HL-60 (cell line): ENCODE measurements around the gene NPHP1.

Source experiments
- CTCF ChIP-seq: IDR thresholded peaks from one replicate; pipeline ENCODE4 v1.5.1; 2011; ENCODE audit warnings: low read length, control low read depth, inconsistent platforms; ENCODE audit not compliant: insufficient read depth
- GABPA ChIP-seq: IDR thresholded peaks from 2 replicates; pipeline ENCODE4 v1.6.1; 2012; ENCODE audit warnings: low read depth
- POLR2AphosphoS5 ChIP-seq: IDR thresholded peaks from 2 replicates; pipeline ENCODE4 v1.6.1; 2012; ENCODE audit warnings: low read depth
- REST ChIP-seq: IDR thresholded peaks from 2 replicates; pipeline ENCODE4 v1.6.1; 2012; ENCODE audit warnings: low read depth; ENCODE audit not compliant: insufficient replicate concordance
- SPI1 ChIP-seq: IDR thresholded peaks from 2 replicates; pipeline ENCODE4 v1.6.1; 2012; ENCODE audit warnings: low read depth, mild to moderate bottlenecking, borderline replicate concordance

- TF ChIP-seq POLR2AphosphoS5 (peak; percentile 38; the same call in 1 of the 2 replicates), CTCF (no peak), REST (no peak), GABPA (no peak), SPI1 (no peak)
Measured at GRCh38 chr2:110204408-110205385, at the start of gene NPHP1.
